ENCODE results near the gene ACER3. TPM values are rescaled to one million over a fixed set of nuclear protein-coding genes. Genes with fewer than 3 reads are reported as not detected.
A peak's percentile ranks its signal among the peaks of the same experiment; 100 is the strongest.
"Not testable (repeated sequence)": the region's sequence is repeated elsewhere in the genome, so short reads cannot be mapped to it uniquely, and the experiment has no call there.

The ACER3 gene
- total RNA-seq, 1 donor from 2014 or later = 67.2 TPM

GRCh38 chr11:77047928-77048446, 187.3 kb downstream of the ACER3 start:
- H3K36me3 ChIP-seq; H3K4me3 ChIP-seq; ATAC-seq; H3K9me3 ChIP-seq; DNase-seq; intact Hi-C loops (cut with DNase I); H3K27ac ChIP-seq: not testable (repeated sequence)
- Histone ChIP-seq H3K27me3 (ENCODE audit: low read depth) (peaks cover 18% of the 10 kb centered on the region), H3K4me1 (peaks cover 15% of the 10 kb centered on the region)
- peak; percentile 3 for TF ChIP-seq CTCF (IDR thresholded peaks at IDR 0.05)

- Histone ChIP-seq H3K9me3 (no peaks in the 10 kb centered on the region), H3K36me3 (no peaks in the 10 kb centered on the region), H3K27ac (no peak overlapping the region), H3K4me1 (peaks cover 15% of the 10 kb centered on the region), H3K27me3 (ENCODE audit: low read depth) (peaks cover 16% of the 10 kb centered on the region), H3K4me3 (no peak overlapping the region)
- intact Hi-C loops (cut with DNase I) = no loop called here
- ATAC-seq = no peak
- no peak for TF ChIP-seq CTCF (IDR thresholded peaks at IDR 0.05)
- DNase-seq = no peak
These were observed 188.3 kb downstream of the ACER3 start for GRCh38 chr11:77049026-77049425.

GRCh38 chr11:77051511-77051910, 190.8 kb downstream of the ACER3 start:
- intact Hi-C loops (cut with DNase I) = no loop called here
- no peak for ATAC-seq
- Histone ChIP-seq H3K27me3 (ENCODE audit: low read depth) (no peaks in the 10 kb centered on the region), H3K36me3 (no peaks in the 10 kb centered on the region), H3K4me1 (peaks cover 6% of the 10 kb centered on the region), H3K4me3 (no peak overlapping the region), H3K9me3 (no peaks in the 10 kb centered on the region), H3K27ac (no peak overlapping the region)
- DNase-seq = no peak
- no peak for TF ChIP-seq CTCF (IDR thresholded peaks at IDR 0.05)

GRCh38 chr11:77052518-77052917, 191.8 kb downstream of the ACER3 start:
- Histone ChIP-seq H3K9me3 (no peaks in the 10 kb centered on the region), H3K4me3 (no peak overlapping the region), H3K4me1 (no peaks in the 10 kb centered on the region), H3K27me3 (ENCODE audit: low read depth) (no peaks in the 10 kb centered on the region), H3K36me3 (no peaks in the 10 kb centered on the region), H3K27ac (no peak overlapping the region)
- no peak for TF ChIP-seq CTCF (IDR thresholded peaks at IDR 0.05)
- ATAC-seq (no peak), DNase-seq (no peak)
- intact Hi-C loops (cut with DNase I) = no loop called here

GRCh38 chr11:77053217-77054015, 192.7 kb downstream of the ACER3 start:
- DNase-seq = no peak
- no peaks in the 10 kb centered on the region for H3K36me3 ChIP-seq
- no peak overlapping the region for H3K27ac ChIP-seq
- no peaks in the 10 kb centered on the region for H3K4me1 ChIP-seq
- ATAC-seq = no peak
- H3K4me3 ChIP-seq = no peak overlapping the region
- no peaks in the 10 kb centered on the region for H3K27me3 ChIP-seq (ENCODE audit: low read depth)
- no peaks in the 10 kb centered on the region for H3K9me3 ChIP-seq
- intact Hi-C loops (cut with DNase I) = no loop called here
- TF ChIP-seq CTCF (IDR thresholded peaks at IDR 0.05) = no peak
